Activated CD8-positive, alpha-beta memory T cell treated with anti-CD3 and anti-CD28 coated beads, Interleukin-2, amount 10 ng/mL, durations not matched to agents 7 days and 5 days (primary cell): ENCODE measurements around the gene ELK4. TPM values are rescaled to one million over a fixed set of nuclear protein-coding genes. Genes with fewer than 3 reads are reported as not detected.

Experiments
- ATAC-seq: fragments of 150-1000 bp; cut with Tn5 transposase; one replicate; pipeline ENCODE4 v1.10.0; 2021; ENCODE audit warnings: moderate library complexity
- CTCF ChIA-PET: fragments of 350-600 bp; sonication (Branson Sonifier 250); formaldehyde crosslinking; loops from one replicate; lab custom pipeline; 2021; ENCODE audit warnings: antibody characterized with exemption; lab: Charles Lee
- DNase-seq: peaks from one replicate; pipeline ENCODE4 v3.0.0-alpha.2; 2020
- H3K27ac Mint-ChIP-seq: one replicate; pipeline ENCODE4 v1.8.0; 2021; ENCODE audit warnings: mild to moderate bottlenecking, mixed read lengths
- H3K27me3 Mint-ChIP-seq: one replicate; pipeline ENCODE4 v1.8.0; 2021; ENCODE audit warnings: mixed read lengths
- H3K36me3 Mint-ChIP-seq: one replicate; pipeline ENCODE4 v1.8.0; 2021; ENCODE audit warnings: mild to moderate bottlenecking, mixed read lengths
- H3K4me1 Mint-ChIP-seq: one replicate; pipeline ENCODE4 v1.8.0; 2021; ENCODE audit warnings: mixed read lengths
- H3K4me3 Mint-ChIP-seq: one replicate; pipeline ENCODE4 v1.8.0; 2021; ENCODE audit warnings: mild to moderate bottlenecking, moderate library complexity, mixed read lengths
- H3K9me3 Mint-ChIP-seq: one replicate; pipeline ENCODE4 v1.8.0; 2022; ENCODE audit warnings: low read depth, mixed read lengths
- total RNA-seq, 2 experiments: library from RNA; stranded (reverse); gene quantifications; one replicate each; pipeline ENCODE4 v1.2.3, GENCODE V29; 2021

The ELK4 gene
- total RNA-seq, 2 experiments from 2014 or later: 70.9 to 79.7 TPM

- DNase-seq (peak; percentile 23), ATAC-seq (no peak)
- Mint-ChIP-seq H3K27me3 (no peaks in the 10 kb centered on the region), H3K4me3 (no peak overlapping the region), H3K4me1 (peaks cover 26% of the 10 kb centered on the region), H3K27ac (no peak overlapping the region), H3K36me3 (no peaks in the 10 kb centered on the region), H3K9me3 (no peaks in the 10 kb centered on the region)
- CTCF ChIA-PET: interaction anchor here (1.5 to 11.8 kb wide), 9 partner anchors 19 to 387 kb away, joined by 5 to 465 read pairs (median 14); partner anchors contain the start of gene ELK4
Observed at GRCh38 chr1:205590457-205590768, 41.4 kb downstream of the ELK4 start.

GRCh38 chr1:205589618-205590456, 42.0 kb downstream of the ELK4 start:
- CTCF ChIA-PET: interaction anchor here (0.8 to 11.8 kb wide), 9 partner anchors 14 to 388 kb away, joined by 3 to 465 read pairs (median 14); partner anchors contain the start of gene ELK4
- no peaks in the 10 kb centered on the region for H3K27me3 Mint-ChIP-seq
- ATAC-seq: no peak

GRCh38 chr1:205589046-205589445, 42.8 kb downstream of the ELK4 start:
- CTCF ChIA-PET: interaction anchor here (0.8 to 11.8 kb wide), 11 partner anchors 13 to 389 kb away, joined by 3 to 465 read pairs (median 4); partner anchors contain the start of gene ELK4
- no peak for ATAC-seq
- H3K4me3 Mint-ChIP-seq: no peak overlapping the region

More at GRCh38 chr1:205589618-205590456, 42.0 kb downstream of the ELK4 start:
- H3K4me1 Mint-ChIP-seq: peaks cover 26% of the 10 kb centered on the region
- H3K36me3 Mint-ChIP-seq: no peaks in the 10 kb centered on the region
- no peak overlapping the region for H3K4me3 Mint-ChIP-seq
- peak; percentile 16 for DNase-seq
- no peaks in the 10 kb centered on the region for H3K9me3 Mint-ChIP-seq
- H3K27ac Mint-ChIP-seq: no peak overlapping the region

GRCh38 chr1:205588636-205589035, 43.2 kb downstream of the ELK4 start:
- CTCF ChIA-PET: interaction anchor here (0.8 to 11.8 kb wide), 9 partner anchors 23 to 389 kb away, joined by 3 to 465 read pairs (median 4); partner anchors contain the start of gene ELK4
- Mint-ChIP-seq H3K4me3 (no peak overlapping the region), H3K36me3 (no peaks in the 10 kb centered on the region), H3K9me3 (no peaks in the 10 kb centered on the region), H3K4me1 (peaks cover 19% of the 10 kb centered on the region), H3K27ac (no peak overlapping the region), H3K27me3 (no peaks in the 10 kb centered on the region)
- DNase-seq: no peak
- no peak for ATAC-seq

More at GRCh38 chr1:205589046-205589445, 42.8 kb downstream of the ELK4 start:
- Mint-ChIP-seq H3K9me3 (no peaks in the 10 kb centered on the region), H3K4me1 (peaks cover 24% of the 10 kb centered on the region), H3K27me3 (no peaks in the 10 kb centered on the region), H3K27ac (no peak overlapping the region), H3K36me3 (no peaks in the 10 kb centered on the region)
- no peak for DNase-seq

DNA sequence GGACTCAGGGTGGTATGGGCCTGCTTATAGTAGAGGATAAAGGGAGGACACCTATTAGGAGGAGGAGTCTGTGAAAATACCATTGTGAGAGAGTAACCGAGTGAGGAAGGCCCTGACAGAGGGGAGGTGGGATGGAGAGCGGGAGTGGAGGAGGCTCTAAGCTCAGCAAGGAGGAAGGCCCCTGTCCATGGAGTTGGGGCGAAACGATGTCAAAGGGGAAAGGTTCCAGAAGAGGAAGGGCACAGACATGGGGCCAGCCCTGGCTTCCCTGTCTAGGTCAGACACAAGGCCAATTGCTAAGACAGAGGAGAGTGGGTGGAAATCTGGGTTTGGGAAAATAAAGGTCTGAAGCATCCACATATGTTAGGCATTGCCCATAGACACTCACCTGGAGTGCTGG, 44.2 kb downstream of the ELK4 start:
- Mint-ChIP-seq H3K27me3 (no peaks in the 10 kb centered on the region), H3K4me1 (peaks cover 22% of the 10 kb centered on the region), H3K36me3 (no peaks in the 10 kb centered on the region), H3K27ac (no peak overlapping the region), H3K4me3 (no peak overlapping the region), H3K9me3 (no peaks in the 10 kb centered on the region)
- CTCF ChIA-PET: interaction anchor here (2.5 to 11.8 kb wide), 3 partner anchors 45 to 70 kb away, joined by 15 to 465 read pairs (median 59); partner anchors contain the start of gene ELK4
- no peak for ATAC-seq
- DNase-seq: no peak

DNA sequence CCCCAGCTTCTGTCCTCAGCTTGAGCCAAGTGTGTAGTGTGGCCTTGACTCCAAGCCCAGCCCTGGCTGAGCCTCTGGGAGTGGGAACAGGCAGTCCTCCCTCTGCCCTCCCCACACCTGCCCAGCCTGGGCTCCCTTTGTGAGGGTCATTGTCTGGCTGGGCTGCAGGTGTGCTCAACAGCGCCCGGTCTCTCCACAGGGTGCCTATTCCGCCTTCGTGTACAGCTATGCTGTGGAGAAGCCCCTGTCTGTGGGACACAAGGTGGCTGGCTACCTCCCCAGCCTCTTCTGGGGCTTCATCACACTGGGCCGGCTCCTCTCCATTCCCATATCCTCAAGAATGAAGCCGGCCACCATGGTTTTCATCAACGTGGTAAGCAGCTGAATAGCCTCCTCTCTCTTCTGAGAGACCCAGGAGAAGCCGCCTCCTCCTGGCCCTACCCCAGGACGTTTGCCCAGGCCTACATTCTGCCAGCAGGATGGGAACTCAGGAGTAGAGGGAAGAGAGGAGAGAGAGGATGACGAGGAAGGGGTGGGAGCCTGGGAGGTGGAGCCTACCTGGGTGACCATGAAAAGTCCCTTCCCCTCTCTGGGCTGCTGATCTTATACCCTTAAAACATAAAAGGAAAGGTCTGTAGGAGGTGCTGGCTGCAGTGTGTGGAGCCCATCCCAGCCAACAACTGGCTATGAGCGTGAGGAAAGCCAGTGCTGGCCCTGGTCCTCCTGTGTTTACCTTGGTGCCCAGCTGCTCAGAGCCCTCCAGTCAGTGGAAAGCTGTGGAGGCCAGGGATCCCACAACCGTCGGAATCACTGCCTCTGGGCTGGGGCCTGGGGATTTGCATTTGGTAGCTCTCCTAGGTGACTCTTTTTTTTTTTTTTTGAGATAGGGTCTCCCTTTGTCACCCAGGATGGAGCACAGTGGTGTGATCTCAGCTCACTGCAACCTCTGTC, 45.7 kb downstream of the ELK4 start:
- CTCF ChIA-PET: interaction anchor here (0.8 to 11.8 kb wide), 3 partner anchors 71 to 332 kb away, joined by 3 to 465 read pairs (median 3); no protein-coding TSS in a partner anchor
- H3K4me1 Mint-ChIP-seq: peaks cover 21% of the 10 kb centered on the region
- H3K27ac Mint-ChIP-seq: no peak overlapping the region
- DNase-seq: no peak
- H3K9me3 Mint-ChIP-seq: no peaks in the 10 kb centered on the region
- ATAC-seq: no peak
- H3K36me3 Mint-ChIP-seq: no peaks in the 10 kb centered on the region
- H3K4me3 Mint-ChIP-seq: no peak overlapping the region
- H3K27me3 Mint-ChIP-seq: no peaks in the 10 kb centered on the region

- Mint-ChIP-seq H3K27ac (no peak overlapping the region), H3K4me1 (peaks cover 16% of the 10 kb centered on the region), H3K4me3 (no peak overlapping the region), H3K36me3 (no peaks in the 10 kb centered on the region), H3K27me3 (no peaks in the 10 kb centered on the region), H3K9me3 (no peaks in the 10 kb centered on the region)
- CTCF ChIA-PET: interaction anchor here (1.0 to 11.8 kb wide), 2 partner anchors 72 to 333 kb away, joined by 3 to 465 read pairs; no protein-coding TSS in a partner anchor
- no peak for DNase-seq
- ATAC-seq: no peak
Observed at GRCh38 chr1:205585169-205585834, 46.5 kb downstream of the ELK4 start.

DNA sequence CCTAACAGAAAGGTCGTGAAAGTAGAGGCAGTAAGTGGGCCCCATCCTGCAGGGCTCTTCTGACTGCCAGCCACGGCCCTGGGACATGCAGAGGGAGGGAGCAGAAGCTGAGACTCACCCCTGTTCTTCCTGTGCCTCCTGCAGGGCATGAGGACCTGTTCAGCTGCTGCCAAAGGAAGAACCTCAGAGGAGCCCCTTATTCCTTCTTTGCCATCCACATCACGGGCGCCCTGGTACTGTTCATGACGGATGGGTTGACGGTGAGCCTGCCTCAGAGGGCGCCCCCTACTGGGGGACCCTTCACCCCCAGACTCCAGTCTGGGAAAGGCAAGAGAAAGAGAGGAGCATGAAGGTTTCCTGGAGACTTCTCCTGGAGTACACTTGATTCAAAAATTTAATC, 47.1 kb downstream of the ELK4 start:
- H3K9me3 Mint-ChIP-seq: no peaks in the 10 kb centered on the region

DNA sequence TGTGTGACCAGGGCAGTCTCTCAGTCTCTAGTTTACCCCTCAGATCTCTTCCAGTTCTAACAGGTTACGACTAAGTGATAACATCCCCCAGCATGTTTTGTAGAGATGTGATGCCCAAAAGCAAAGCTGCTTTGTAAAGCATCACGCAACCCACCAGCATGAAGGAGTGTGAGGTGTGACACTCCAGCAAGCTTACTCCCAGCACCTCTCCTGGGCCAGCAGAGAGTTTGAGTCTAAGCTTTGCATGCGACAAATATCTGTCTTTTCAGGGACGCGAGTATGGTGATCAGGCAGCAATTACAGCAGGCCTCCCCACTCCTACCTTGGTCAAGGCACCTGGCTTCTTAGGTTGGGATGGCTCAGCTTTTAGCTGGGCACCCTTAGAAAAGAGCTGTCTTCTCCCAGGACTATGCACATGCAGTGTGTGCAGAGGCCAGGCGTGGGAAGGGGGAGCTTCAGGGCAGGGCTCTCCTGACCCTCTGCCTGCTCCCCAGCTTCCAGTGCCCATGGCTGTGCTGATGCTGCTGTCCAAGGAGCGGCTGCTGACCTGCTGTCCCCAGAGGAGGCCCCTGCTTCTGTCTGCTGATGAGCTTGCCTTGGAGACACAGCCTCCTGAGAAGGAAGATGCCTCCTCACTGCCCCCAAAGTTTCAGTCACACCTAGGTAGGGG, 48.2 kb downstream of the ELK4 start:
- Mint-ChIP-seq H3K4me3 (no peak overlapping the region), H3K4me1 (peaks cover 16% of the 10 kb centered on the region), H3K9me3 (no peaks in the 10 kb centered on the region), H3K36me3 (no peaks in the 10 kb centered on the region), H3K27me3 (peaks cover 3% of the 10 kb centered on the region), H3K27ac (no peak overlapping the region)
- DNase-seq: no peak
- CTCF ChIA-PET: interaction anchor here (0.8 to 2.1 kb wide), 7 partner anchors 8 to 229 kb away, joined by 3 to 13 read pairs (median 4); no protein-coding TSS in a partner anchor
- ATAC-seq: no peak

More for the DNA sequence above, 47.1 kb downstream of the ELK4 start:
- Mint-ChIP-seq H3K4me1 (peaks cover 16% of the 10 kb centered on the region), H3K4me3 (no peak overlapping the region), H3K27ac (no peak overlapping the region), H3K27me3 (no peaks in the 10 kb centered on the region), H3K36me3 (no peaks in the 10 kb centered on the region)
- CTCF ChIA-PET: interaction anchor here (11.8 kb wide), 1 partner anchor 72 kb away, joined by 465 read pairs; no protein-coding TSS in a partner anchor
- no peak for DNase-seq
- ATAC-seq: no peak

DNA sequence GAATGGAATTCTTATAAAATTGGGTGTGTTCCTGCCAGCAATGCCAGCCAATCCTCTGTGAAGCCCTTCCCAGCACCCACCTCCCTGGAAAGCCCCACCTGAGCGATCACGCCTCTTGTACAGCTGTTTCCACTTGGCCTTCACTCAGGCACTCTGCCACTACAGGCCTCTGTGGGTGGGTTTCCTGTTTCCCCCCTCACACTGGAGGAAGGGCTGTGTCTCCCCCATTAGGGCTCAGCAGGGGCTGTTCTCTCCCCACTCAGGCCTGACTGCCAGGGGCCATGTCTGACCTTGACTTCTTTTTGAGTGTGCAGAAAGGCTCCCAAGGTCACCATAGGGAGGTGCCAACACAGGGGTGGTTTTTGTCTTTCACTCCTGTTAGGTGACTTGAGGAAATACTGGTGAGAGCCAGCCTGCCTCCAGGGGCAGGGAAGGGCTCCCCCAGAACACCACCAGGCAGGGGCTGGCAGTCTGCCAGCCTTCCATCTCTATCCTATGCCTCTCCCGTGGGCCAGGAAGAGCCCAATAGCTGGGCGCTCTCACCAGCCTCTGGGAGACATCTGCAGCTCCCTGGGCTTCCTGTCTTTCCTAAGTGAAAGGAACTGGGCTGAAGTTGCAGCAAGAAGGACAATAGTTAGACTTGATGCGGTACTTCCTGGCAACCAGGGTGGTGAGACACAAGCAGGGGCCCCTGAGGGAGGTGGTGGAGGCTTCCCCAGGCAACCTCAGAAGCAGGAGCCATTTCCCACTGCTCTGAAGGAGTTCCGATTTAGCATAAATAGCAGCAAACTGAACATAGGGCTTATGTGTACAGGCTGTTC, 49.1 kb downstream of the ELK4 start:
- Mint-ChIP-seq H3K36me3 (no peaks in the 10 kb centered on the region), H3K27ac (no peak overlapping the region), H3K27me3 (peaks cover 9% of the 10 kb centered on the region), H3K4me1 (peaks cover 16% of the 10 kb centered on the region), H3K4me3 (no peak overlapping the region), H3K9me3 (no peaks in the 10 kb centered on the region)
- ATAC-seq (no peak), DNase-seq (no peak)
- CTCF ChIA-PET: interaction anchor here (1.0 to 2.1 kb wide), 5 partner anchors 9 to 76 kb away, joined by 4 to 13 read pairs (median 4); no protein-coding TSS in a partner anchor

DNA sequence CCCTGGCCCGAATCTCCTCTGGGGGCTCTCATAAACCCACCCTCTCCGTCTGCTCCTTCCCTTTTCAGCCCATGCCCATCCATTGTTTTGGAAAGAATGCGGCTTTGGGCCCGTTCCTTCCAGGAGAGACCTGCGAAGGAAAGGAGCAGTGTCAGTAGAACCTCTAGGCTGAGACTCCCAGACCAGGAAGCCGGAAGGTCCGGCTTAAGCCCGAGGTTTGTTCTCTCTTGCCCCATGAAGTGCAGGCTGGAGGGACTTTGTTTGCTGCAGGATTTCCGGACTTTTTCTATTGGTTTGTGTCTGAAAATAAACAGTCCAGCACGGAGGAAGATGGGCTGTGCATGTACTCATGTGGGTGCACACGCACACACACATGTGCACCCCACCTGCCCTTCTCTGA, 49.8 kb downstream of the ELK4 start:
- H3K4me1 Mint-ChIP-seq: peaks cover 16% of the 10 kb centered on the region
- CTCF ChIA-PET: no interaction called here
- DNase-seq: no peak
- no peaks in the 10 kb centered on the region for H3K9me3 Mint-ChIP-seq
- no peak overlapping the region for H3K27ac Mint-ChIP-seq
- ATAC-seq: no peak
- no peaks in the 10 kb centered on the region for H3K36me3 Mint-ChIP-seq
- peaks cover 13% of the 10 kb centered on the region for H3K27me3 Mint-ChIP-seq
- no peak overlapping the region for H3K4me3 Mint-ChIP-seq
